SU-DHL-6 (cell line): Measurements from ENCODE around the gene GLRA1.

ENCODE experiments used
- H2AFZ ChIP-seq: fragments of 200-600 bp; sonication (generic); 2 replicates; pipeline ENCODE4 v1.6.1; 2014; ENCODE audit warnings: low read depth, mild to moderate bottlenecking, moderate library complexity, mixed read lengths, antibody characterized with exemption, low read length; ENCODE audit not compliant: severe bottlenecking
- H3F3A ChIP-seq: fragments of 200-600 bp; shearing (Covaris generic); 2 replicates; pipeline ENCODE4 v1.6.0; 2016; ENCODE audit warnings: antibody characterized with exemption, mild to moderate bottlenecking; ENCODE audit not compliant: insufficient read depth
- H3K27ac ChIP-seq: fragments of 200-600 bp; sonication (generic); 2 replicates; pipeline ENCODE4 v1.5.1; 2016; ENCODE audit warnings: low read depth, mild to moderate bottlenecking, low read length, moderate library complexity, mixed read lengths
- H3K27me3 ChIP-seq: fragments of 200-600 bp; sonication (generic), shearing (Covaris generic); 2 replicates; pipeline ENCODE4 v1.6.0; 2014; ENCODE audit warnings: mild to moderate bottlenecking, low read length
- H3K36me3 ChIP-seq: fragments of 200-600 bp; sonication (generic); 2 replicates; pipeline ENCODE4 v1.6.1; 2014; ENCODE audit warnings: mild to moderate bottlenecking, low read length, mixed read lengths
- H3K4me2 ChIP-seq: fragments of 300-600, 200-600 bp; shearing (Covaris generic), sonication (generic); 2 replicates; pipeline ENCODE4 v1.6.0; 2014; ENCODE audit warnings: low read length, low read depth, mild to moderate bottlenecking; ENCODE audit not compliant: poor library complexity, severe bottlenecking
- H3K4me3 ChIP-seq: fragments of 200-600 bp; sonication (generic); 2 replicates; pipeline ENCODE4 v1.5.1; 2014; ENCODE audit warnings: antibody characterized with exemption, low read length, mild to moderate bottlenecking, mixed read lengths; ENCODE audit not compliant: insufficient read depth, poor library complexity, severe bottlenecking
- H3K79me2 ChIP-seq: fragments of 200-600 bp; sonication (generic); 2 replicates; pipeline ENCODE4 v1.6.1; 2014; ENCODE audit warnings: mild to moderate bottlenecking, low read length, moderate library complexity; ENCODE audit not compliant: insufficient read depth
- H3K9ac ChIP-seq: fragments of 200-600 bp; sonication (generic); 2 replicates; pipeline ENCODE4 v1.7.0; 2014; ENCODE audit warnings: mild to moderate bottlenecking, low read length
- H3K9me2 ChIP-seq: fragments of 200-600 bp; sonication (generic); replicated peaks from 2 replicates; pipeline ENCODE4 v1.6.1; 2014; ENCODE audit warnings: low read length; ENCODE audit not compliant: insufficient read depth
- H3K9me3 ChIP-seq: fragments of 200-600 bp; sonication (generic); 2 replicates; pipeline ENCODE4 v1.6.1; 2014; ENCODE audit warnings: low read length, mixed read lengths; ENCODE audit not compliant: insufficient read depth
- H4K20me1 ChIP-seq: fragments of 200-600 bp; sonication (generic); 2 replicates; pipeline ENCODE4 v1.6.1; 2014; ENCODE audit warnings: low read depth, mild to moderate bottlenecking, antibody characterized with exemption, low read length, moderate library complexity, mixed read lengths
- CTCF ChIP-seq: fragments of 200-600 bp; sonication (generic); IDR thresholded peaks from one replicate; pipeline ENCODE4 v1.5.1; 2017; ENCODE audit warnings: antibody characterized with exemption, mild to moderate bottlenecking, low read length, moderate library complexity; ENCODE audit not compliant: insufficient read depth, poor library complexity, severe bottlenecking
- EZH2phosphoT487 ChIP-seq: fragments of 200-600 bp; sonication (generic), shearing (Covaris generic); conservative IDR thresholded peaks from 2 replicates; pipeline ENCODE4 v1.6.1; 2018; ENCODE audit warnings: mild to moderate bottlenecking, antibody characterized with exemption, low read length, moderate library complexity, mixed read lengths

Gene GLRA1

DNA sequence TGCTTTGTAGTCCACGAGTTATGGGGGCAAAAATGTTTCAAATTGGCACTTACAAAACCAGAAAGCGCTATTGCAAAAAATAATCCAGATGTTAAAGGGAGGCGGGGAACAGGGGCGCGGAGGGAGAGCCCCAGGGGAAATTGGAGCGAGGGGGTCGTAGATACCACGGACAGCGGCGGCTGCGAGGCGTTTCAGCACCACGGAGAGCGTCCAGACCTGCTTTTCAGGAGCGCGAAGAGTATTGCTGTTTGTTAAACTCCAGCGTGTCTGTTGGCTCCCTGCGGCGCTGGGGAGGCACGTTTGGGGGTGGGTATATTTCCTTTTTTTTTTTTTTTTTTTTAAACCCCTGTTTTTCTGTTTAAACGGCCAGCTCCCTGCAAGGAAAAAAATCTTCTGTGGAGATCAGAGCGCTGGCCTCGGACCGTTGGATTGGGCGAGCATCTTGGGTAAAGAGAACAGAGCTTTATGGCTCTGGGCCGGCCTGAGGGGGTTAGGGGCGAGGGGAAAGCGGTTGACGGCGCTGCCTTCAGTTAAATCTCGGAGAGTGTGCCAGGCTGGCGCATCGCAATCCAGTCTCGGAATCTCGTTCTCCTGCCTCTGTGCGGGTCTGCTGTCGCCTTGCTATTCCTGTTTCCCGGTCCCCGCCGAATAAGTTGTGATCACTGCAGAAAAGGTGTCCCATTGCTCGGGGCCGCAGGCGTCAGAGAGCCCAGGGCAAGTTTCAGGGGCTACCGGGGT lies at the start of gene GLRA1:
Gene GLRA1 (minus strand): TSS at position 288 of the 738 bp plus-strand sequence. CDS start 302 bp downstream, outside the sequence.
- no peaks in the 10 kb centered on the region for H3K27me3 ChIP-seq
- no peak within 1 kb of the TSS for H3K4me3 ChIP-seq
- no peaks in the 10 kb centered on the region for H4K20me1 ChIP-seq
- H3K4me2 ChIP-seq, result no peak within 1 kb of the TSS
- H3F3A ChIP-seq, result no peaks in the 10 kb centered on the region
- no peaks in the 10 kb centered on the region for H3K79me2 ChIP-seq
- H2AFZ ChIP-seq, result no peak within 1 kb of the TSS
- no peaks in the 10 kb centered on the region for H3K36me3 ChIP-seq
- no peak within 1 kb of the TSS for H3K27ac ChIP-seq
- no peaks in the 10 kb centered on the region for H3K9me3 ChIP-seq
- H3K9me2 ChIP-seq, result no peaks in the 10 kb centered on the region
- no peak within 1 kb of the TSS for H3K9ac ChIP-seq
- no peak for TF ChIP-seq CTCF
- TF ChIP-seq EZH2phosphoT487, result no peak

- TF ChIP-seq CTCF (no peak), EZH2phosphoT487 (no peak)
- Histone ChIP-seq H3K36me3 (no peaks in the 10 kb centered on the region), H3K4me3 (no peak overlapping the region), H3K27ac (no peak overlapping the region), H3F3A (no peaks in the 10 kb centered on the region), H3K9me3 (no peaks in the 10 kb centered on the region), H3K9ac (no peak overlapping the region), H3K4me2 (no peak overlapping the region), H4K20me1 (no peaks in the 10 kb centered on the region), H3K27me3 (no peaks in the 10 kb centered on the region), H3K9me2 (no peaks in the 10 kb centered on the region), H2AFZ (no peak overlapping the region), H3K79me2 (no peaks in the 10 kb centered on the region)
Measured at GRCh38 chr5:151970885-151971284, 46.2 kb upstream of the GLRA1 start.

- Histone ChIP-seq H3K27ac (no peak overlapping the region), H3K4me2 (no peak overlapping the region), H2AFZ (no peak overlapping the region), H4K20me1 (no peaks in the 10 kb centered on the region), H3K27me3 (no peaks in the 10 kb centered on the region), H3K79me2 (no peaks in the 10 kb centered on the region), H3F3A (no peaks in the 10 kb centered on the region), H3K36me3 (no peaks in the 10 kb centered on the region), H3K9ac (no peak overlapping the region), H3K9me2 (no peaks in the 10 kb centered on the region), H3K9me3 (no peaks in the 10 kb centered on the region), H3K4me3 (no peak overlapping the region)
- TF ChIP-seq EZH2phosphoT487, result no peak
- no peak for TF ChIP-seq CTCF
Measured at GRCh38 chr5:151967865-151968264, 43.2 kb upstream of the GLRA1 start.
